GM21576 (cell line): ENCODE measurements around the gene FOXN1.
"Not testable (repeated sequence)": the region's sequence is repeated elsewhere in the genome, so short reads cannot be mapped to it uniquely, and the experiment has no call there.

Source experiments
- ATAC-seq: cut with Tn5 transposase; IDR thresholded peaks from one replicate; pipeline ENCODE4 v1.9.1; 2021; ENCODE audit warnings: mild to moderate bottlenecking, moderate library complexity; ENCODE audit not compliant: unreplicated experiment

The FOXN1 gene, protein sequence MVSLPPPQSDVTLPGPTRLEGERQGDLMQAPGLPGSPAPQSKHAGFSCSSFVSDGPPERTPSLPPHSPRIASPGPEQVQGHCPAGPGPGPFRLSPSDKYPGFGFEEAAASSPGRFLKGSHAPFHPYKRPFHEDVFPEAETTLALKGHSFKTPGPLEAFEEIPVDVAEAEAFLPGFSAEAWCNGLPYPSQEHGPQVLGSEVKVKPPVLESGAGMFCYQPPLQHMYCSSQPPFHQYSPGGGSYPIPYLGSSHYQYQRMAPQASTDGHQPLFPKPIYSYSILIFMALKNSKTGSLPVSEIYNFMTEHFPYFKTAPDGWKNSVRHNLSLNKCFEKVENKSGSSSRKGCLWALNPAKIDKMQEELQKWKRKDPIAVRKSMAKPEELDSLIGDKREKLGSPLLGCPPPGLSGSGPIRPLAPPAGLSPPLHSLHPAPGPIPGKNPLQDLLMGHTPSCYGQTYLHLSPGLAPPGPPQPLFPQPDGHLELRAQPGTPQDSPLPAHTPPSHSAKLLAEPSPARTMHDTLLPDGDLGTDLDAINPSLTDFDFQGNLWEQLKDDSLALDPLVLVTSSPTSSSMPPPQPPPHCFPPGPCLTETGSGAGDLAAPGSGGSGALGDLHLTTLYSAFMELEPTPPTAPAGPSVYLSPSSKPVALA

DNA sequence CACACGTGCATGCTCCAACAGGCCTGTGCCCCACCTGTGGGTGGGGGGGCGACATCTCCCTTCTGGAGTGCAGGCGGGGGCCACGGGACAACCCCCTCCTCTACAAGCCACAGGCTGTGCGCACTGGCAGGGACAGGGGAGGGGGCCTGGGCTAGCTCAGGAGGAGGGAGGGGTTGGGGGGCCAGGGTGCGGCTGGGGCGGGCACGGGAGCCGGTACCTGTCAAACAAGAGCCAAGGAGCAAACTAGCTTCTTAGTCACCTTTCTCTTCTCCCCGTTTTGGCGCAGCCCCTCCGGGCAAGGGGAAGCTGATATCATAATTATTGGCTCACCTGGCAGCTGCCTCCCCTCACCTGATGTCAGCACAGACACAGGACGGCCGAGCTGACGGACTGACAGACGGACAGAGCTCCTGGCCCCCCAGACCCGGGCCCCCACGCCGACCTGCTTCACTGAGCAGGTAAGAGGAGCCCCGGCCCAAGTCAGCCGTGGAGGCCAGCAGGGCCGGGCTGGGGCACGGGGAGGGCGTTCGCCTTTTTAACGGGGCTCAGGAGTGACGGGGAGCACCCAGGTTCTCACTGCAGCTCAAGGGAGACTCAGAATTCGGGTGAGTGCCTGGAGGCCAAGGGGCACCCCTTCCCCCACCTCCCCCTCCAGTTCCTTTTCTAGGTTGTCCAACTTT lies at the start of gene FOXN1:
TSS of gene FOXN1 (plus strand) at position 363 of the 680 bp plus-strand sequence. CDS start 17,622 bp downstream, outside the sequence.
- ATAC-seq, result no peak

DNA sequence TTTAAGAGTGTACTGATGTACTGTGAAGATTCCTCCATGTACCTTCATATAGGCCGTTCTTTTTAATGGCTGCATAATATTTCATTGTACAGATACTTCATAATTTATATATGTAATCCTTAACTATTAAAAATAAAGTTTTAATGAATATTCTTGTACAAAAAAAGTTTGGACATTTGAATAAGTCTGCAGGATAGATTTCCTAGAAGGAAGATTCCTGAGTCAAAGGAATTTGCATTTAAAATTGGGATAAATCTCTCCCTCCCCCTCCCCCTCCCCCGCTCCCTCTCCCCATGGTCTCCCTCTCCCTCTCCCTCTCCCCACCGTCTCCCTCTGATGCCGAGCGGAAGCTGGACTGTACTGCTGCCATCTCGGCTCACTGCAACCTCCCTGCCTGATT lies 48.3 kb upstream of the FOXN1 start:
- no peak for ATAC-seq

DNA sequence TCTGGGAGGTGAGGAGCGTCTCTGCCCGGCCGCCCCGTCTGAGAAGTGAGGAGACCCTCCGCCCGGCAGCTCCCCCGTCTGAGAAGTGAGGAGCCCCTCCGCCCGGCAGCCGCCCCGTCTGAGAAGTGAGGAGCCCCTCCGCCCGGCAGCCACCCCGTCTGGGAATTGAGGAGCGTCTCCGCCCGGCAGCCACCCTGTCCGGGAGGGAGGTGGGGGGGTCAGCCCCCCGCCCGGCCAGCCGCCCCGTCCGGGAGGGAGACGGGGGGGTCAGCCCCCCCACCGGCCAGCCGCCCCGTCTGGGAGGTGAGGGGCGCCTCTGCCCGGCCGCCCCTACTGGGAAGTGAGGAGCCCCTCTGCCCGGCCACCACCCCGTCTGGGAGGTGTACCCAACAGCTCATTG lies 47.3 kb upstream of the FOXN1 start:
- ATAC-seq, result not testable (repeated sequence)

DNA sequence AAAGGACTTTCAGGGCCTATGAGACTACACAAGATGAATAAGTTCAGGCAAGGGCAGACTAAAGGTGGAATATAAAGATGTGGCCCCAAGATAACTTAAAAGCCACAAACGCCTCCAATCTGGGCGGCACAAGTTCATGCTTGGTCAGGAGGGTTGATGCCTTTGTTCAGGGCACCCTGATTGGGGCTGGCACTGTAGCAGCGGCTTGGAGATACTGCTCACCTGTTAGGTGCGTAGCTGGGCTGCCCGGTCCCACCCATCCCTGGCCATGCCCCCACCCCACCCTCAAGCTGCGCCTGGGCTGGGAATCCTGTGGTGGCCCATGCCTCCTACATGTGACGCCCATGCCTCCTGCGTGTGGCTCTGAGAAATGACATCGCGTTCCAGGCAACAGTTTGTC lies 45.2 kb upstream of the FOXN1 start:
- no peak for ATAC-seq

DNA sequence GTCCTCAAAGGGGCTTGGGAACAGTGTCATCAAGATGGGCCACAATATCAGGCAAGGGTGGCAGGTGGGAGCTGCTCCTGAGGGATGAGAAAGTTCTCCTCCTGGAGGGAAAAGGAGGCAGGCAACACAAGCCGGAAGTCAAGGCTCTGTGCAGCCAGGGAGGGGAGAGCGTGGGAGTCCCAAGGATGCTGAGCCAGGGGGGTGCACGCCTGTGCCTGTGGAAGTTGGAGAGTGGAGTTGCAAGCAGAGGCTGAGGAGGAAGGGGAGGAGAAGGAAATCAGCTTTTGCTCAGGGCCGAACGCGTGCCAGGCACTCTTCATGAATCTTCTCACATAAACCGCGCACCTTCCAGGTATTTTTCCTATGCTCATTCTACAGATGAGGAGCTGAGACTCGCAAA lies 40.1 kb upstream of the FOXN1 start:
- no peak for ATAC-seq

DNA sequence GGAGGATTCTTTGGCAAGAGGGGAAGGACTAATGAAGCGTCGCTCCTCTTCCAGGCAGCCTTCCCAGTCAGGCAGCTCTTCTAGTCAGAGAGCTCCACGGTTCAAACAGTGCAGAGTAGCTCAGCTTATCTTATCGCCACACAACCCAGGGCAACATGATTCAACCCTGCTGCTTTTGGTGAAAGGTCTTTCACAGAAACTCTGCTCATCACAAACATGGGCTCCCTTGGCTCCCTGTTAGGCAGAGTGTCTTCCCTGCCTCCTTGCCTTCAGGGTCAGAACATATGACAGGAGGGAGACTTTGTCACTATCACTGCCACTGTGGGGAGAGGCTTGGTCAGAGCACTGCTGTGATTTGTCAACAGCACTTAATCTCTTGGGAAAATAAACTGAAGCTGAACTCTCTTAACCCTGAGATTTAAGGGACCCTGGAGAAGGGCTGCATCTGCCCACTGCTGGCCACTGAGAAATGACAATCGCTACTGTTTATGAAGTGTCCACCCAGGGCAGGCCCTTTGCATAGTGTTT lies 39.6 kb upstream of the FOXN1 start:
- ATAC-seq, result no peak

DNA sequence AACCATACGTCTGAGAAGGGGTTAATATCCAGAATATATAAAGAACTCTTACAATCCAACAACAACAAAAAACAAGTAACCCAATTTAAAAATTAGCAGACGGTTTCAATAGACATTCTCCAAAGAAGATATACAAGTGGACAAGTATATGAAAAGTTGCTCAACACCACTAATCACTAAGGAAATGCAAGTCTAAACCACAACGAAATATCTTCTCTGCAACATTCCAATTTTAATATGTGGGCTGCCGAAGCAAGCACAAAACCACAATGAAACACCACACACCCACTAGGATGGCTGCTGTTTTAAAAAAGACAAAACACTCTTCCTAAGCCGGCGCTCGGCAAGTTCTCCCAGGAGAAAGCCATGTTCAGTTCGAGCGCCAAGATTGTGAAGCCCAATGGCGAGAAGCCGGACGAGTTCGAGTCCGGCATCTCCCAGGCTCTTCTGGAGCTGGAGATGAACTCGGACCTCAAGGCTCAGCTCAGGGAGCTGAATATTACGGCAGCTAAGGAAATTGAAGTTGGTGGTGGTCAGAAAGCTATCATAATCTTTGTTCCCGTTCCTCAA lies 38.6 kb upstream of the FOXN1 start:
- no peak for ATAC-seq

DNA sequence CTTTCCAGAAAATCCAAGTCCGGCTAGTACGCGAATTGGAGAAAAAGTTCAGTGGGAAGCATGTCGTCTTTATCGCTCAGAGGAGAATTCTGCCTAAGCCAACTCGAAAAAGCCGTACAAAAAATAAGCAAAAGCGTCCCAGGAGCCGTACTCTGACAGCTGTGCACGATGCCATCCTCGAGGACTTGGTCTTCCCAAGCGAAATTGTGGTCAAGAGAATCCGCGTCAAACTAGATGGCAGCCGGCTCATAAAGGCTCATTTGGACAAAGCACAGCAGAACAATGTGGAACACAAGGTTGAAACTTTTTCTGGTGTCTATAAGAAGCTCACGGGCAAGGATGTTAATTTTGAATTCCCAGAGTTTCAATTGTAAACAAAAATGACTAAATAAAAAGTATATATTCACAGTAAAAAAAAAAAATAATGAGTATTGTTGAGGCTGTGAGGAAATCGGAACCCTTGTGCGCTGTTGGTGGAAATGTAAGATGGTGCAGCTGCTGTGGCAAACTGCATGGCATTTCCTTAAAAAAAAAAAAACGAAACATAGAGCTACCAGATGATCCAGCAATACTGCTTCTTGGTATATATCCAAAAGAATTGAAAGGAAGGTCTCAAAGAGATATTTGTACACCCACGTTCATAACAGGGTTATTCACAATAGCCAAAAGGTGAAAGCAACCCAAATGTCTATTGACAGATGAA lies 38.0 kb upstream of the FOXN1 start:
- ATAC-seq, result not testable (repeated sequence)

DNA sequence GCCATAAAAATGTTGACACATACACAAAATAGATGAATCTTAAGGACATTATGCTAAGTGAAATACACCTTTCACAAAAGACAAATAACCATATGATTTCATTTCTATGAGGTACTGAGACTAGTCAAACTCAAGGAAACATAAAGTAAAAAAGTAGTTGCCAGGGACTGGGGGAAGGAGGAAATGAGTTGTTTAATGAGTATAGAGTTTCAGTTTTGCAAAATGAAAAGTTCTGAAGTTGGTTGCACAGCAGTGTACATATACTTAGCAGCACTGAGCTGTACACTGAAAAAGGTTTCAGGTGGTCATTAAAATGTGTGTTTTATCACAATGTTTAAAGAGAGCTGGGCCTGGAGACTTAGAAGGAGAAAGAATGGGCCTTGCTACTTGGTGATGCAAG lies 37.4 kb upstream of the FOXN1 start:
- no peak for ATAC-seq

DNA sequence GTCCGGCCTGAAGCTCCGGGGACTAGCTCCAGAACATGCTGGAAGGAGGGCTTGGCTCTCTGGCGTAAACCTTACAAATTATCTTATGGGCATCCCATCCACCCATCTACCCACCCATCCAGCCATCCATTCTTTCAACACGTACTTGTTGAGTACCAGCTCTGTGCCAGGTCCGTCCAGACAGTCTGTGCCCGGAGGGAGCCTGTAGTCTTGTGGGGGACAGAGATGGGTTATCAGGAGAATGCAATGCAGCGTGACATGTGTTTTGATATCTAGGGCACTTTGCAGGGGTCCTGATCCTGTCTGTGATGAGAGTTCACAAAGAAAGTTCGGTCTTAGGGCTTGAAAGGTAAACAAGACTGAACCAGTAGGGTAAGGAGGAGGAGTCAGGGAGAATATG lies 36.8 kb upstream of the FOXN1 start:
- no peak for ATAC-seq

DNA sequence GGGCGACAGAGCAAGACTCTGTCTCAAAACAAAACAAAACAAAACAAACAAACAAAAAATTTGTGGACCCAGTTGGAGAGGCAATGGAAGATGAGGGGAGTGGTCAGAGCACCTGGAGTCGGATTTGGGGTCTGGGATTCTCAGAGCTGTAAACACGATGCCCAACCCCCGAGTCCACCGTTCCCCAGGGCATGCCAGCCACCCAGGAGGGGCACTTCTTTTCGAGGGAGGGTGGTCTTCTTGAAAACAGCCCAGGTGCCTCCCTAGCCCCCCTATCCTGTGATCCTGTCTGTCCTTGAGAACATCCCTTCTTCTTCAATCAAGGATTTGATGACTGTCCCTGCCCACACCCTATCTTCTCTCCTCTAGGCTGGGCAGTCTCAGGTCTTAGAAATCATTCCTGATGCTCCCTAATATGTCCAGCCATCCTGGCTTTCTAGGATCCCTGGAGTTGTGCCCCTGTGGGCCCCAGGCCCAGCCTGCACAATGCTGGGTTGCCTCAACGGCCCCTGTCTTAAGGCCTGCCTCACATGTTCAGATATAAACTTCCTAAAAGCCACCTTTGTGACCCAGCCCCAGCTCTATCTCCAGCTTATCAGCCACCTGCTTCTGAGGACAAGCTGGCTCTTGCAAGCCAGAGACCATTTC lies 35.8 kb upstream of the FOXN1 start:
- ATAC-seq, result no peak

DNA sequence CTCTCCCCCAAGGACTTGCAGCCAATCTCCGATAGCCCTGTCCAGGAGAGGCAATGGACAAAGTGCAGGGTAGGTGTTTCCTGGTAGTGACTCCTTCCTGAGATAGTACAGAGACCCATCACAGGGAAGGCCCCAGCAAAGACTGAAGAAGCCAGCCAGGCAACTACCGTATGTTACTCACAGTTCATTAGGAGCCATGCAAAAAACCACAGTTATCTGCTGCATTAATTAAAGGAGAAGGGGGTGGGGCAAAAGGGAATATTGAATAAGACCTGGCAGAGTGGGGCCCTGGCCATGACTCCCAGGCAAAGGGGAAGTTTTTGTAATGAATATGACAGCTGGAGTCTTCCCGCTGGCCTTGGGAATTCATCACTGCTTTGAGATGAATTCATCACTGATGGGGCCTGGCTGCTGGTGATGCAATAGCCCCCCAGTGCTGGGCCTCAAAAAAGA lies 35.2 kb upstream of the FOXN1 start:
- ATAC-seq, result no peak

DNA sequence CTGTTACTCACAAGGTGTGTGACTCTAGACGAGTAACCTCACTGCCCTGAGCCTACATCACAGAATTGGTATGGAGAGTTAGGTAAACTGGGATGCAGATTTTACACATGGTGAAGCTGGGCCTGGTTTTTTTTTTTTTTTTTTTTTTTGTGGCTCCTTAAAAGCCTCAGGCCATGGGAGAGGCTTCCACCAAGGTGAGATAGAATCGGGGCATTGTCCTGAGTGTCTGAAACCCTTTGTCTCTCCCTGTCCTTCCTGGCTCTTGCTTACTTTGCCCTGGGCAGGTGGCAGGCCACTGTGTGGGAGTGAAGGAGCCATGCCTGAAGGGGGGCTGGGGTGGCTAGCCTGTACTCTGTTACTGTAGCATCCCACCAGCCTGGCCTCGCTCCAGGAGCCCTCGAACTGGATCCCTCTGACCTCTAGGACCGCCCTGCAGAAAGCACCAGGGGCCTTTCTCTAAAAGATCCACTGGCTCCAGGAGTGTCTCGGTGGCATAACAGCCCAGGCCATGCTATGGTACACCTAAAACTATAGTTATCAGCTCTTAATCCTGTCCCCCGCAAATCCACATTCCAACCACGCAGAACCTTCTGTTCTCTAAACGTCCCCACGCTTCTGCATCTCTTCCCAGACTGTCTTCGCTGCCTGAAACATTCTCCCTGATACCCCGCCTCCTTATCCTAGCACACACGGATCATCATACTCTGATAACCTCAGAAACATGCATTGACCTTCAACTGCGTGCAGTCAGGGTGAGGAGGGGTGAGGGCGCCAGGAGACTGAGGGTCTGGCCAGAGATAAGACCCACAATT lies 34.4 kb upstream of the FOXN1 start:
- no peak for ATAC-seq

DNA sequence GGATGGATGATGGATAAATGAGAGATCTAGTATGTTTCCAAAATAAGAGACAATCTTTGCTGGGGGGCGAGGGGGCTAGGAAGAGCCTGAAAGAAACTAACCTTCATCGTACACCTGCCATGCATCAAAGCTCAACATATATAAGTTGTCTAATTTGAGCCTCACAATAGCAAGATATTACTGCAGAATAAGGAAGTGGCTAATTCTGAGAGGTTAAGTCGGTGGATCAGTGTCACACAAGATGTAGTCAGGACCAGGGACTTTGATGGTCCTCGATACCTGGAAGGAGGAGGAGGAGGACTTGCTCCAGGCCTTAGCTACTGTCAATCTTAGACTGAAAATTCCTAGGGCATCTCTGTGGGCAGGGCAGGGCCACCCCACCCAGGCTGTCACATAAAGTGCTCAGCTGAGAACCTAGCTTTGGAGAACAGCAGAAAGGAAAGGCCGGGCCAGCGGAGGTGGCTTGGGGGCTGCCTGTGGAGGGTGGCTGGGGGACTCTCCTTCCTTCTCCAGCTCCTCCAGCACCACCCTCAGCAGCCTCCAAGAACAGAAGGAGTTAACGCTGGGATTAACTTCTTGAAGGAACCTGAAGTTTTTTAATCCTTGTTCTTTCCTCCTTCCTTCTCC lies 33.2 kb upstream of the FOXN1 start:
- ATAC-seq, result no peak

DNA sequence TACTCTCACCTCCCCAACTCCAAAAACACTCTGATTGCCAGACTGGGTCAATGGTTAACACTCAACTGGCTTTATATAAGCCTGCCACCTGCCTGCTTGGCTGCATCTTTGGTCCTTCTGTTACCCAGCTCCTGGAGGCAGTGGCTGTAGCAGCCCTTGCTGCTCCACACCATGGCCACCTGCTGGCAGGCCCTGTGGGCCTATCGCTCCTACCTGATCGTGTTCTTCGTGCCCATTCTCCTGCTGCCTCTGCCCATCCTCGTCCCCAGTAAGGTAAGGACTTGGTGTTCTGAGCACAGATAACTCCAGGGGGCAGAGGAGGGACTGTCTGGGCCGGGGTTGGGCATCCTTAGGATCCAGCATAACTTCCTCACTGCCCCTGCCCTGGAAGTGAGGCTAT lies 32.6 kb upstream of the FOXN1 start, which contains the start of gene SLC13A2:
TSS of gene SLC13A2 (plus strand) at position 103 of the 400 bp plus-strand sequence. CDS start at position 172, 69 bp downstream.
- ATAC-seq, result no peak

DNA sequence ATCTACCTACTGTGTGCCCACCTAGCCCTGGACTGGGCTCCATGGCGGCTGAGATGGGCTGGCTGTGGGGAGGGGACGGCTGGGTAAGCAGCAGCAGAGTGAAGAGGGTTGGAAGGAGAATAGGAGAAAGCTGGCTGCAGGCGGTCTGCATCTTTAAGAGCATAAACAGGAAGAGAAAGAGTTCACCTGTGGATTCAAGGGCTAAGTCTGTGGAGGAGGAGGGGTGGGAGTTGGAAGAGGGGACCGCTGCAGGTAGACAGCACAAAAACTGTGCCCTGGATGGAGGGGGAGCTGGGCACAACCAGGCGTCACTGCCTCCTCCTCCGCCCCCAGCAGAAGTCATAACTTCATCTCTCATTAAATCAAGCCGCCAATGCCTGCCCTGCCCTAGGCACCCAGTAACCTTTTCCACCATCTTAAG lies 32.0 kb upstream of the FOXN1 start:
- ATAC-seq, result no peak

DNA sequence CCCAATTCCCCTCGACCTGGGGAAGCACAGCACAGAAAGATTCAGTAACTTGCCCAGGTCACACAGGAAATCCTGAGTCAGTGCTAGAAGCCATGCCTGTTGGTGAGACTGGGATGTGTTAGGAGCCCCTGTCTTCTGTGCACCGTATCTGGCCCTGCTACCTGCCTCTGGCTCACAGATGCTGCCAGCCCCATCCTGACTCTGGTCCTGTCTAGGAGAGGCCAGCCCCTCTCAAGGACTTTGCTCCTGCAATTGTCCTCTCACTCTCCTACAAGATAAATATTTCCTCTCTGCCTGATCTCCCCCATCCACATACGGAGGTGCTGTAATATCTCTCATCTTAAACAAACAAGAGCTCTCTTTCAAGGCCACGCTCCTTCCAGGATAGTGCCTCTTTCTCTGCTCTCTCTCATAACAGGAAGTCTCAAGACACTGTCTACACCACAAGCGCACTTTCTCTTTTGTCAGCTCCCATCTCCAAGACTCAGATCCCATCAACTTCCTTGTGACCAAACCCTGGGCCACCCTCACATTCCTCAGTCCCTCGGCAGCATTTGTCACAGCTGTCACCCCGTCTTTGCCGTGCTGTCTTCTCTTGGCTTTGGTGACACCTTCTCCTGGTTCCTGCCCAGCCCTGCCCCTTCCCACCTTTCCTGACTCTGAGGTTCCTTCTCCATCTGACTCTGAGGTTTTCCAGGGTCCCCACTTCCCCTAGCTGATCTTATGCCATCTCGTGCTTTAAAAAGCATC lies 30.8 kb upstream of the FOXN1 start:
- no peak for ATAC-seq
